LNCAP (cell line): ENCODE results near the gene PHRF1.

Source experiments
- CTCF ChIP-seq: fragments of 450-650 bp; IDR thresholded peaks from 2 replicates; pipeline ENCODE4 v1.5.1; 2017; ENCODE audit warnings: mild to moderate bottlenecking

The PHRF1 gene

GRCh38 chr11:562046-562645 lies 14.1 kb upstream of the PHRF1 start:
- TF ChIP-seq CTCF = no peak

GRCh38 chr11:563066-563811 lies 13.0 kb upstream of the PHRF1 start:
- no peak for TF ChIP-seq CTCF

- TF ChIP-seq CTCF = no peak
Observed at GRCh38 chr11:563812-564578, 12.3 kb upstream of the PHRF1 start.

GRCh38 chr11:565921-566509 lies 10.3 kb upstream of the PHRF1 start:
- no peak for TF ChIP-seq CTCF

- no peak for TF ChIP-seq CTCF
Observed at GRCh38 chr11:567011-567628, 9.2 kb upstream of the PHRF1 start.

- no peak for TF ChIP-seq CTCF
Observed at GRCh38 chr11:567629-568292, 8.5 kb upstream of the PHRF1 start.
